ENCODE results near the gene MAPK14.

DNA sequence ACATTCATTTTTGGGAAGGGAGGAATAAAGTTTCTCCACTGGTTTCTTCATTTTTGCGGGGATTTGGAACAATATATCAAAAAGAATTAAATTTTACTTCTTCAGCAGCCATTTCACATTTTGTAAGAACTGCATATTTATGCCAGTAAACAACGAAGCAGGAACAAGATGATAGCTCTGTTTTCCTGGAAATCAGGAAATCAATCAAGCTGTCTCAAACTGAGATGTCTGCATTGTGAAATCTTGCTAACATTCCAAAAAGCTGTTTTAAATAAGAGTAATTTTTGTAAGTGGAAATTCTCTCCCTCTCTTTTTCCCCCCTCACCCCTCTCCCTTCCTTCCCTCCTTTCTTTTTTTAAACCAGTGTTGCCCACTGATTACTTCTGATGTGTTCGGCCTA, 122.7 kb downstream of the MAPK14 start:
- TF ChIP-seq, protein P1, sequence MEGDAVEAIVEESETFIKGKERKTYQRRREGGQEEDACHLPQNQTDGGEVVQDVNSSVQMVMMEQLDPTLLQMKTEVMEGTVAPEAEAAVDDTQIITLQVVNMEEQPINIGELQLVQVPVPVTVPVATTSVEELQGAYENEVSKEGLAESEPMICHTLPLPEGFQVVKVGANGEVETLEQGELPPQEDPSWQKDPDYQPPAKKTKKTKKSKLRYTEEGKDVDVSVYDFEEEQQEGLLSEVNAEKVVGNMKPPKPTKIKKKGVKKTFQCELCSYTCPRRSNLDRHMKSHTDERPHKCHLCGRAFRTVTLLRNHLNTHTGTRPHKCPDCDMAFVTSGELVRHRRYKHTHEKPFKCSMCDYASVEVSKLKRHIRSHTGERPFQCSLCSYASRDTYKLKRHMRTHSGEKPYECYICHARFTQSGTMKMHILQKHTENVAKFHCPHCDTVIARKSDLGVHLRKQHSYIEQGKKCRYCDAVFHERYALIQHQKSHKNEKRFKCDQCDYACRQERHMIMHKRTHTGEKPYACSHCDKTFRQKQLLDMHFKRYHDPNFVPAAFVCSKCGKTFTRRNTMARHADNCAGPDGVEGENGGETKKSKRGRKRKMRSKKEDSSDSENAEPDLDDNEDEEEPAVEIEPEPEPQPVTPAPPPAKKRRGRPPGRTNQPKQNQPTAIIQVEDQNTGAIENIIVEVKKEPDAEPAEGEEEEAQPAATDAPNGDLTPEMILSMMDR (IDR thresholded peaks at IDR 0.05): no peak
- no peak for TF ChIP-seq MYC (IDR thresholded peaks at IDR 0.05; ENCODE audit: borderline replicate concordance, low read length)
- TF ChIP-seq CBX8 (IDR thresholded peaks at IDR 0.05): no peak
- TF ChIP-seq MAZ (IDR thresholded peaks at IDR 0.05; ENCODE audit: borderline replicate concordance, low read depth, low read length): no peak
